Raji (cell line): ENCODE measurements around the gene TBC1D9B.

Experiments
- POLR2A ChIP-seq: IDR thresholded peaks from 2 replicates; pipeline ENCODE4 v1.6.1; 2011; ENCODE audit warnings: low read depth, low read length, control low read depth; ENCODE audit not compliant: insufficient read depth

TBC1D9B gene

DNA sequence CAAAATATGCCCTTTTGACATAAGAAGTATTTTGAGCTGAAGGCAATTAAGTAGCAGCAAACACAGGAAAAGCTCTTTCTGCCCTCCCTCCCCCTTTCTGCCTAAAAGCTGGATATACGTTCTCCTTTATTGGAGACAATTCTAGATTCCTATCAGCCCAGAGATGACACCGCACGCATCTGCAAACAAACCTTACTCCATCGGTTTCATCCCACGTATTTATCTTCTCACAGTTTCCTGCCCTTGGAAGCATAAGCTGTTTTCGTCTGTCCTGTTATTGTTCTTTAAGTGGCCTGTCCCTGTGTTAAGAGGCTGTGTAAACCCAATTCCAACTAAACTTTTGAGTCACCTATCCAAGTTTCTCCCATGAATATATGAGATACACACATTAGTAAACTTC lies 11.8 kb downstream of the TBC1D9B start:
- no peak for TF ChIP-seq POLR2A

DNA sequence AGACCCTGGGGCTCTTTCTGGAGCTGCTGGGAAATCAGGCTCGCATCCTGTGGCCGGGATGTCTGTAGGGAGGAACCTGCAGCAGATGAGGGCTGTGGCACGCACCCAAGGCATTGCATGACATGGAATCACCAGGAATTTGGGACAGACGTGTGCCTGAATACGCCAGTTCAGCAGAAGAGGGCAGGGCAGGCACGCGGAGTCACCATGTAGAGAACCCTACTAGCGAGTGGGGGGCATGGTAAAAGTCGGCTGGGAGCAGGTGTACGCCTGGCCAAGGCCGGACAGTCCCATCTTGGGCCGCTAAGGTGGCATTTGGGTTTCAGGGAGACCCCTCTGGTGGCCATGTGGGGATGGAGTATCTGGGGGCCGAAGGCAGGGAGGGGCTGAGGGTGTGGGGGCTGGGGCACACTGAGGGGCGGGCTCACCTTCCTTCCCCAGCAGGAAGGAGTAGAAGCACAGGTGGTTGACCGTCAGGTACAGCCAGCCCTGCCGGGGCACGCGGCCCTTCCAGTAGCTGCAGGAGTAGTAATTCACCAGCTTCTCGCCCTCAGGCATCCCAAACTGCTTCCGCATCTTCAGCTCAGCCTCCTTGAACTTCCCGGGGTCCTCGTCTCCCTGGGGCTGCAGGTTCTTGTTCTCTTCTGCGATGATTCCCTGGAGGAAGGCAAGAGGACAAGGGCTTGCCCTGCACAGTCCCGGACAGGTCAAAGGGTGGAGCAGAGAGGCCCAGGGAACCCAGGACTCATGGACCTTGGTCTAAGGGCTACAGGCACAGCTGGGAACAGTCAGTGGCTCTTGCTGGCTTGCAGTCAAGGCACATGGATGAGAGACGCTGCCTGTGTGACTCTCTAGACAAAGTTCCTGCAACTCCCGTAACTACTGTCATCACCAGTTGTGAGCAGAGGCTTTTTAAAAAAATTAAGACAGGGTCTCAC lies 13.5 kb downstream of the TBC1D9B start:
- no peak for TF ChIP-seq POLR2A

DNA sequence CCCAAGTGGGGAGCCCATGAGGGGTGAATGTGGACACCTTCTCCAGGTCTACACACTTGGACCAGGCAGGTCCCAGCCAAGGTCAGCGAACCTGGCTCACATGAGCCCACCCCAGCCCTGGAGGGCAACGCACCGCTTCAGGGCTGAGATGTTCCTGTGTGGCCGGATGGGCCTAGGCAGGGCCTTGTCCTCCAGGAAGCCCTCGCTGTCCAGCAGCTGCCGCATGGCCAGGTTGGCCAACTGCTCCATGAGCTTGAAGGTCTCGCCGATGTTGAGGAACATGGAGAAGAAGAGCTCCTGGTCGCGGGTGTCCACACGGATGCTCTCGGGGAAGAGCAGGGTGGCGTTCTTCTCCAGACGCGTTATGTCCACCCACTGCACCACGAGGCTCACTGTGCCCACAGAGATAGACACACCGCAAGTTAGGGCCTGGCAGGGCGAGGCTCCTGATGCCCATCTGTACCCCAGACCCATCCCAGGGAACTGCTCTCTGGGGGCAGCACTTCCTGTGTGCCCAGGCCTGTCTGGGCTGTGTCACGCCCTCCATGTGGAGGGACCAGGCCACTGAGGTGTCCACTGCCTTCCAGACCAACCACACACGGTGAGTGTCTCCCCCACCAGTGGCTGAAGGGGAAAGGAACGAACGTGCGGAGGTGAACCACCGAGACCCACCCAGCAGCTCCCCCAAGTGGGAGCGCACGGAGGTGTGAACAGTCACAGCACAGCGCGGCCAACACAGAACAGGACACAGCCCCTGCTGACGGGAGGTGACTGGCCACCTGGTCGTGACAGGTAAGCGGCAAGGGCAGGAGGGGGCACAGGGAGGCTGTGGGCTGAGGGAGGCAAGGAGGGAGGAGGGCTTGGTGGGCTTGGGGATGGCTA lies 14.4 kb downstream of the TBC1D9B start:
- TF ChIP-seq POLR2A = no peak

DNA sequence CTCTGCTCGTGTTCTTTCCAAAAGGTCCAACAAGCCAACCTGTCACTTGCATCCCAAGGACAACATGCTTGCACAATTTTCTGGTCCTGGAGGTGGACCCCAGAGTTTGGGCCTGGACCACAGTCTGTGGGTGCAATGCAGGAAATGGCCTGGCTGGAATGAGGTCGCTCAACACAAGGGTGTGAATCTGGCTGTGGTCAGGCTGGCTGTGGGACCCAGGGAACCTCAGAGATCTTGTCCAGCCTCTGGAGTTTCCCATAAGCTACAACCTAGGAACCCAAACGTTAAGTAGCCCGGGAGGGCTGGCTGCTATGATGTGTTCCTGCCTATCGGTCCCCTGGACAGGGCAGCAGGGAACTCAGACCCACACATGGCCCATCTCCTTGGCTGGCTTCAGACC lies 15.4 kb downstream of the TBC1D9B start:
- TF ChIP-seq POLR2A = no peak

DNA sequence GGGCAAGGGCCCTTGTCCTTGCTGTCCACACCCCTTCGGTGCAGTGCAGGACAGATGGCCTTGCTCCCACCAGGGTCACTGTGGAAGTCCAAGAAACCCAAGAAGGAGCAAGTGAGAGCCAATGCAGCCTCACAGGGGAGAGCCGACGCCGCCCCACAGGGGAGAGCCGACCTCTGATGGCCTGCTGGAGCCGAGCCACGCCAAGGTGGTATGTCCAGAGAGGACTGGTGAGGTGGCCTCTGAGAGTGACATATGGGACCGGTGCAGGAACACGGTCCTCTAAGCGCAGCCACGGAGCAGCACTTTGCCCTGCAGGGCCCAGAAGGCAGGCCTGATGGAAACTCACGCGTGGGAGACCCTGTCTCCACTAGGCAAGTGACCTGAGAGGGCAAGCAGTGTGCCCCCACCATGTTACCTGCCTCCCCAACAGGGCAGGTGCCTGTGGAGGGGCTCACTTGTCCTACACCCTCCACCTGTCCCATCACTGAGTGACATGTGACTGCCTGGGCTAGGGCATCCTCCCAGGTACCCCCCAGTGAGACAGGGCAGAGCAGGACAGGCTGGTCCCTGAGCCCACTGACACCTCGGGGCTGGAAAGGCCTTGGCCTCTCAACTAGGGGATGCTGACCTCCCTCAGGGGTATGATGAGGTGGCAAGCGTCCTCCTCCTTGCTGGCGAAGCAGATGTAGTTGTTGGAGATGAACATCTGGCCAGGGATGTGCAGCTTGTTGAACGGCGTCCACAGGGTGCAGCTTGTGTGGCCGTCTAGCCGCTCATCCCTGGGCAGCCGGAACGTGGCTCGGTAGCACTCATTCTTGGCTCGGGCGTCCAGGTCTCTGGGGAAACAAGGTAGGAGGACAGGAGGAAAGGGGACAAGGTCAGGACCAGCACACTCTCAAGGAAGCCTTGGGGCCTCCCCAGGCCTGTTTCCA lies 16.7 kb downstream of the TBC1D9B start:
- TF ChIP-seq POLR2A = no peak

DNA sequence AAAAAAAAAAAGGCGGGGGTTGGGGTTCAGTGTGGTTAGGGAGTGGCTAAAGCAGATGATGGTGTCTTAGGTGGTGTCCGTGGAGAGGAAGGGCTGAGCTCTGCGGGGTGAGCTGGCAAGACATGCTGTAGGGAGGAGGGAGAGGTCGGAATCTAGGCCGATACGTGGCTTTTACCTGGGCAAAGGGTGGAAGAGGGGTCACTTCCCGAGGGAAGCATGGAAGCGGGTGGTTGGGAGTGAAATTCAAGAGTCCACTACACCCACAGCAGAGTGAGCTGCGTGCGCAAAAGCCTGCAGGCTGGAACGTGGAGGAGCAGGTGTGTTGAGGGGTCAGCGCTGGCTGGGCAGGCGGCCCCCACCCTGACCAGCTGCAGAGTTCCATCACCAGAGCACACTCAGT lies 17.8 kb downstream of the TBC1D9B start:
- TF ChIP-seq POLR2A = no peak

DNA sequence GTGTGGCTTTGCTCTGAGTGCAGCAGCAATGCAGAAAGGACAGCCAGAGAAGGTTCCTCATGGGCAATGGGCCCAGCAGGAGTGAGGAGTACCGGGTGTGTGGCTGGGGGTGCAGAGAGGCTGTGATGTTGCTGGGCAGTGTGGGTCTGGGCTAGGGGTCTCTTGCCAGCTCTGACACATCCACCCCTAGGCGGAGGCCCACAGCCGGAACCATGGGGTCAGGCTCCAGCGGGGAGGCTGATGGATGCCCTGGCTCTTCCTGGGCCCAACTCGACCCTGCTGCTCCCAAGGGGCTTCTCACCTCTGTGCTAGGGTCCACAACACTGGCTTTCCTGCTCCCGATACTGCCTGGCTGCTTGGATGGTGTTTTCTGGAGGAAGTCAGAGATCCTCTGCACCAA lies 19.9 kb downstream of the TBC1D9B start:
- no peak for TF ChIP-seq POLR2A

DNA sequence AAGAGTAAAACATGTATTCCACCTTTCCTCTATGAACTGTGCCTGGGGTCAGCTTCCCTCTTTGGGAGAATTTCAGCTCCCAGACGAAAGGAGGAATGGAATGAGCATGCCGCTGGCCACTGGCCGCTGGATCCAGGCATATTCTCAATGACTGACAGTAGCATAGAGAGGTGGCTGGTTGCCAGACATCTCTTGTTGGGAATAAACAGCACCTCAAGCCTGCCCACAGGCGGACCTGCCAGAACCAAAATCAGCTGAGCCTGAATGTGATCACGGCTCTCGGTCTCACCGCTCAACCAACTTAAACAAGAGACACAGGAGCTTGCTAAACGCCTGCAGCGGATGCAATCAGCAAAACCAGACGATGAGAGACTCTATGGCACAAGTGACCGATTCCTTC lies 20.6 kb downstream of the TBC1D9B start:
- TF ChIP-seq POLR2A = no peak

DNA sequence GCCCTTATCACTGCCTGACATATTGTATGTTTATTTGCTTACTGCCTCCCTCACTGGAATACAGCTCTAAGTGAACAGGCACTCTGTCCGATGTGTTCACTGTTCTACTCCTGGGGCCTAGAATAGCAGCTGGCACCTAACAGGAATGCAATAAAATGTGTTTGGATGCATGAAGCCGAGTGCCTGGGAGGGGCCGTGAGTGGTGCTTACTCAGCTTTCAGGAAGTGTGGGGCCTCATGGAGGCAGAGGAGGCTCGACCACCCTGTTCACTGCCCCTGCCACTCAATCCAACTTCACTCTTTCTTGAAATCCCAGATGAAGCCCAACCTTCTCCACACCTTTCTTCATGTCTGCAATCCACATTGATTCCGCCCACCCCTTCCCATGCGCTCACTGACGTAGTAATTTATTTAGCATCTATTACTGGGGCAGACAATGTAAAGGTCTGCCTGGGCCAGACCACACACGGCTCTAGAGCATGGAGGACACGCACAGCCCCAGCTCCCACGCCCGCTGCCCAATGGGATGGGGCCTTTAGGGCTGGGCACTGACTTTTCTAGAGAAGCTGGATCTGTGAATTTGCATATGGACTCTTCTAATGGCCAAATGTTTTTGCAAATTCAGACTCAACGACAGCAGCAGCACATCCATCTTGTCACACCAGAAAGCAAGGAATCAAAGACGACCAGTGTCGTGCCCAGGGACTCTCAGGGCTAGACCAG lies 21.3 kb downstream of the TBC1D9B start:
- TF ChIP-seq POLR2A = no peak

DNA sequence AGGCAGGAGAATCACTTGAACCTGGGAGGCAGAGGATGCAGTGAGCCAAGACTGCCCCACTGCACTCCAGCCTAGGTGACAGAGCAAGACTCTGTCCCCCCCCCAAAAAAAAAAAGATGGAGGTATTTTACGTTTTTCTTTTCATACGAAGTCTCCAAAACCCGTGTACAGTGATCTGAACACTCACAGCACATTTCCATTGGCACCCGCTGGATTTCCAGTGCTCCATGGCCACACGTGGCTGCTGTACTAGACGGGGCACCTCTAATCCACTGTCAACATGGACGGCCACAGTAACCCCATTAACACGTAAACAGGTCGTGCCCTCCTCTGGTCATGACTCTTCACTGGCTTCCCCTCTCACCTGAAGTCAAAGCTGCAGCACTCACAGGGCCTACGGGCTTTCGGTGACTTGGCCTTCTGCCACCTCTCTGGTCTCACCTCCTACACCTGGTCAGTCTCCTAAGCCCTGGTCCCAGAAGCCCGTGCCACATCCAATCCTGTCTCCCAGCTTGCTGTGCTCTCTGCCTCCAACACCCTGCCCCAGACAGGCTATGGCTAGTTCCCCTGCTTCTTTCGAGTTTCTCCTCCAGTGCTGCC lies 22.1 kb downstream of the TBC1D9B start:
- TF ChIP-seq POLR2A = no peak

DNA sequence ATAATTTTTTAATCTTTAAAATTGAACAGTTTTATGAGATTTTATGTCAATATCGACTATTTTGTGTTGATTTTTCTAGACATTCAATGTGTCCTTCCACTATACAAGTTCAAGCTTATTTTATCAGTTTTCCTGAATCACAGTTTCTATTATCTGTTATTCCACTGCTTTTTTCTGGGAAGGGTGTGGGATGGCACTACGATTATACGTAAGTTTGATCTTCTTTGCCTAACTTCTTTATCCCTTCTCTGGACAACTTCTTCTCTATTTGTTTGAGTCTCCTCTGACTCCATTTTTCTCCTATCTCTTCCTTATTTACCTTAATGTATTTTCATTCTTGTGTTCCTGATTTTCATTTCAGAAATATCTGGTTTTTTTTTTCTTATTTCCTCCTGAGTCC lies 24.5 kb downstream of the TBC1D9B start:
- no peak for TF ChIP-seq POLR2A

DNA sequence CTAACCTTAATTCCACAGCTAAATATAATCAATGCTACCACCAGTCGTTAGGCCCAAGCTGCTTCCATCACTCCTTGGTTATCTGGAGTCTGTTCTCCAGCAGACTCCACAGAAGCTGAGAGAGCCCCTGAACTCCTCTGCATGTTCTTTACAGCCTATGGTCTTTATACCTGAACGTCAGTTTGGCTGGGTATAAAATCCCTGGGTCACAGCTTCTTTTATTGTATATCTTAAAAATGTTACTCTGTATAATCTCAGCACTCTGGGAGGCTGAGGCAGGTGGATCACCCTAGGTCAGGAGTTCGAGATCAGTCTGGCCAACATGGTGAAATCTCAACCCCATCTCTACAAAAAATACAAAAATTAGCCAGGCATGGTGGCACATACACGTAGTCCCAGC lies 25.4 kb downstream of the TBC1D9B start:
- no peak for TF ChIP-seq POLR2A

DNA sequence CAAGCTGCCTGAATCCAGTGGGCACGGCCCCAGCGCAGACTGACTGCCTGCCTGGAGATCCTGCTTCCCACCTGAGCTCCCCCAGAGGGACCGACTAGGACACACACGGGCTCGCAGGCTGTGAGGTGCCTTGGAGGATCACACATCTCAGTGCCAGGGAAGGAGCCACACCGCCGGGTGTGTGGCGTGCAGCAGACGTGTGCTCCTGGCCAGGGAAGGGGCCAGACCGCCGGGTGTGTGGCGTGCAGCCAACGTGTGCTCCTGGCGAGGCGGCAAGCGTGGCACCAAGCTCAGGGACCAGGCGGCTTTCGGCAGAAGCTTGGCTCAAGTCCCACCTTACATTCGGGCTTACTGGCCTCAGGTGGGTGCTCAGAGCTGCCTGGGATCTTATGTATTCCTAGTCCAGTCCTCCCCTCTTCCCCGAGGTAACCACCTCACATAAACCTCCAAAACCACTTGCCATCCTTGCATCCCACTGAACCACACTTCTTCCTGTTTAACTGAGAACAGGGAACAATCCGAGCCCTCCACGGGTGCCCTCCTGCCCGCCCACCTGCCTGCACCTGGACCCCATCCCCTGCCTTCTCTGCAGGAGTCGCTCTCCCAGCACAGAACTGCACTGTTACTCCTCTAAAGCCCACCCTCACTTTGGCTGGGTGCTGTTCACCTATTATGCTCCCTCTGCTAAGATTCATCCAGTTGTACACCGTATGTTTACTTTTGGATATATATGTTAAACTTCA lies 26.7 kb downstream of the TBC1D9B start:
- TF ChIP-seq POLR2A = no peak
